GM12892 (cell line): ENCODE measurements around the gene SLC22A5.
A peak's percentile ranks its signal among the peaks of the same experiment; 100 is the strongest.

ENCODE experiments used
- DNase-seq: peaks from one replicate; pipeline ENCODE4 v3.0.0; 2011; ENCODE audit not compliant: insufficient read length
- FAIRE-seq: peaks from 2 replicates; lab custom pipeline; 2011; peaks lifted over from hg19 to GRCh38; lab: Jason Lieb, UNC
- POLR2A ChIP-seq: IDR thresholded peaks from 2 replicates; pipeline ENCODE4 v1.6.1; 2011; ENCODE audit warnings: low read depth, low read length, control low read depth
- POLR2AphosphoS5 ChIP-seq: IDR thresholded peaks from 2 replicates; pipeline ENCODE4 v1.6.1; 2011; ENCODE audit warnings: low read depth, low read length, control low read depth
- TAF1 ChIP-seq: IDR thresholded peaks from 2 replicates; pipeline ENCODE4 v1.6.1; 2011; ENCODE audit warnings: low read depth, mild to moderate bottlenecking, control low read depth, low read length, borderline replicate concordance

The SLC22A5 gene

GRCh38 chr5:132417461-132417860 is 48.0 kb downstream of the SLC22A5 start:
- FAIRE-seq (no peak), DNase-seq (no peak)
- TF ChIP-seq POLR2A: no peak
- no peak for TF ChIP-seq TAF1
- no peak for TF ChIP-seq POLR2AphosphoS5

GRCh38 chr5:132417889-132418485 is 48.5 kb downstream of the SLC22A5 start:
- TF ChIP-seq TAF1: no peak
- no peak for TF ChIP-seq POLR2A
- no peak for TF ChIP-seq POLR2AphosphoS5
- FAIRE-seq (no peak), DNase-seq (no peak)

- DNase-seq: no peak
- TF ChIP-seq POLR2A (no peak), POLR2AphosphoS5 (no peak), TAF1 (no peak)
- FAIRE-seq: no peak
Observed at GRCh38 chr5:132418881-132419280, 49.4 kb downstream of the SLC22A5 start.

GRCh38 chr5:132419502-132420468 is 50.3 kb downstream of the SLC22A5 start:
- DNase-seq (peak; percentile 54), FAIRE-seq (peak; percentile 84)
- TF ChIP-seq TAF1 (no peak), POLR2A (no peak), POLR2AphosphoS5 (no peak)

- peak; percentile 86 for FAIRE-seq
- DNase-seq: no peak
Observed at GRCh38 chr5:132420706-132421272, 51.3 kb downstream of the SLC22A5 start.

GRCh38 chr5:132421462-132421861 is 52.0 kb downstream of the SLC22A5 start:
- no peak for TF ChIP-seq POLR2AphosphoS5
- TF ChIP-seq TAF1: no peak
- TF ChIP-seq POLR2A: no peak
- peak; percentile 5 for FAIRE-seq

More at GRCh38 chr5:132420706-132421272, 51.3 kb downstream of the SLC22A5 start:
- TF ChIP-seq POLR2A (peak; percentile 43), POLR2AphosphoS5 (0 out of 2 replicates have a peak, but pooled peaks have one; percentile 48), TAF1 (no peak)

GRCh38 chr5:132422720-132423437 is 53.4 kb downstream of the SLC22A5 start:
- FAIRE-seq (peak; percentile 95), DNase-seq (no peak)
- TF ChIP-seq TAF1 (no peak), POLR2A (peak; percentile 56; the same call in 1 of the 2 replicates), POLR2AphosphoS5 (peak; percentile 37; the same call in 1 of the 2 replicates)

More at GRCh38 chr5:132421462-132421861, 52.0 kb downstream of the SLC22A5 start:
- no peak for DNase-seq

GRCh38 chr5:132423438-132423898 is 54.0 kb downstream of the SLC22A5 start:
- TF ChIP-seq POLR2A: no peak
- TF ChIP-seq POLR2AphosphoS5: no peak
- no peak for FAIRE-seq
- no peak for DNase-seq

- FAIRE-seq (no peak), DNase-seq (no peak)
- TF ChIP-seq POLR2A: no peak
- TF ChIP-seq POLR2AphosphoS5: no peak
- no peak for TF ChIP-seq TAF1
Observed at GRCh38 chr5:132424167-132424880, 54.8 kb downstream of the SLC22A5 start.
